HG03432 (cell line): ENCODE data around the gene SRP68.
"Not testable (repeated sequence)": the region's sequence is repeated elsewhere in the genome, so short reads cannot be mapped to it uniquely, and the experiment has no call there.

Experiments
- ATAC-seq: cut with Tn5 transposase; IDR thresholded peaks from one replicate; pipeline ENCODE4 v1.9.1; 2021; ENCODE audit warnings: mild to moderate bottlenecking, moderate library complexity; ENCODE audit not compliant: unreplicated experiment

The SRP68 gene

GRCh38 chr17:76077584-76078110 is 5.3 kb upstream of the SRP68 start:
- ATAC-seq: no peak

GRCh38 chr17:76076765-76077583 is 4.7 kb upstream of the SRP68 start:
- ATAC-seq: no peak

GRCh38 chr17:76076146-76076764 is 3.9 kb upstream of the SRP68 start:
- ATAC-seq: no peak

- ATAC-seq: no peak
Measured at GRCh38 chr17:76075364-76076145, 3.2 kb upstream of the SRP68 start.

GRCh38 chr17:76074390-76075363 is 2.4 kb upstream of the SRP68 start, which contains the start of gene GALR2:
Gene GALR2, plus strand, starts transcription at chr17:76074781. Its CDS starts 103 bp downstream, at chr17:76074884.
- ATAC-seq: no peak

- ATAC-seq: no peak
Measured at GRCh38 chr17:76071531-76072147, 678 bp downstream of the SRP68 start.

GRCh38 chr17:76065775-76066174 is 6.5 kb downstream of the SRP68 start:
- ATAC-seq: no peak

- ATAC-seq: no peak
Measured at GRCh38 chr17:76063875-76064546, 8.3 kb downstream of the SRP68 start.

- ATAC-seq: not testable (repeated sequence)
Measured at GRCh38 chr17:76058264-76058663, 14.1 kb downstream of the SRP68 start.

GRCh38 chr17:76056882-76057281 is 15.4 kb downstream of the SRP68 start:
- ATAC-seq: no peak

GRCh38 chr17:76054112-76054476 is 18.2 kb downstream of the SRP68 start:
- no peak for ATAC-seq

- ATAC-seq: no peak
Measured at GRCh38 chr17:76053246-76054111, 18.8 kb downstream of the SRP68 start.

- ATAC-seq: no peak
Measured at GRCh38 chr17:76051561-76051960, 20.8 kb downstream of the SRP68 start.

- no peak for ATAC-seq
Measured at GRCh38 chr17:76050538-76051467, 21.5 kb downstream of the SRP68 start.

GRCh38 chr17:76049836-76050537 is 22.3 kb downstream of the SRP68 start:
- ATAC-seq: no peak

GRCh38 chr17:76049239-76049638 is 23.1 kb downstream of the SRP68 start:
- no peak for ATAC-seq

- ATAC-seq: no peak
Measured at GRCh38 chr17:76048711-76049110, 23.6 kb downstream of the SRP68 start.
